NCI-H2081 (cell line): Measurements from ENCODE around the gene SP6.

Experiments used
- DNase-seq, 2 experiments: peaks; one replicate each; lab custom pipeline; 2025; lab: John Stamatoyannopoulos, UW

The SP6 gene

GRCh38 chr17:47856830-47857229 is 5.9 kb upstream of the SP6 start:
- DNase-seq, result no peak

- DNase-seq, result no peak
These were observed 4.8 kb upstream of the SP6 start for GRCh38 chr17:47855737-47856136.

GRCh38 chr17:47853616-47854015 is 2.7 kb upstream of the SP6 start:
- DNase-seq, result no peak

GRCh38 chr17:47852113-47852949 is 1.4 kb upstream of the SP6 start:
- no peak for DNase-seq

GRCh38 chr17:47851764-47852112 is 775 bp upstream of the SP6 start:
- no peak for DNase-seq

GRCh38 chr17:47850373-47850691 is 631 bp downstream of the SP6 start:
- peak in 1 of 2 experiments; percentile 39 for DNase-seq

GRCh38 chr17:47848198-47848513 is 2.8 kb downstream of the SP6 start:
- no peak for DNase-seq

- DNase-seq, result no peak
These were observed 3.4 kb downstream of the SP6 start for GRCh38 chr17:47847341-47848197.

- no peak for DNase-seq
These were observed 4.1 kb downstream of the SP6 start for GRCh38 chr17:47846716-47847340.

- DNase-seq, result no peak
These were observed 5.3 kb downstream of the SP6 start for GRCh38 chr17:47845716-47846075.

GRCh38 chr17:47844814-47845715 is 5.9 kb downstream of the SP6 start:
- peak in 1 of 2 experiments; percentile 30 for DNase-seq

GRCh38 chr17:47844227-47844626 is 6.7 kb downstream of the SP6 start:
- DNase-seq, result peak in 1 of 2 experiments; percentile 29

- DNase-seq, result no peak
These were observed 7.6 kb downstream of the SP6 start for GRCh38 chr17:47843391-47843730.

- no peak for DNase-seq
These were observed 9.3 kb downstream of the SP6 start for GRCh38 chr17:47841488-47842291.

GRCh38 chr17:47840742-47841487 is 10.0 kb downstream of the SP6 start, which contains the start of gene SCRN2:
Gene SCRN2, minus strand, starts transcription at chr17:47841273. Its CDS starts 430 bp downstream, at chr17:47840843.
- peak; percentile 86 to 87 for DNase-seq

GRCh38 chr17:47840001-47840741 is 10.8 kb downstream of the SP6 start:
- peak in 1 of 2 experiments; percentile 33 for DNase-seq

- DNase-seq, result no peak
These were observed 11.9 kb downstream of the SP6 start for GRCh38 chr17:47839071-47839470.

GRCh38 chr17:47838636-47839035 is 12.3 kb downstream of the SP6 start:
- no peak for DNase-seq

- no peak for DNase-seq
These were observed 13.4 kb downstream of the SP6 start for GRCh38 chr17:47837401-47838039.
